Stimulated activated CD4-positive, alpha-beta T cell treated with anti-CD3 and anti-CD28 coated beads, TNF-alpha, amount 100 ng/mL, for 4 hours (primary cell): ENCODE results near the gene SETD3.
A peak's percentile ranks its signal among the peaks of the same experiment; 100 is the strongest.

Experiments
- DNase-seq, 3 experiments: peaks; one replicate each; pipeline ENCODE4 v3.0.0-alpha.2; 2020; ENCODE audit warnings: low read depth in 3 of 3

Gene SETD3

DNA sequence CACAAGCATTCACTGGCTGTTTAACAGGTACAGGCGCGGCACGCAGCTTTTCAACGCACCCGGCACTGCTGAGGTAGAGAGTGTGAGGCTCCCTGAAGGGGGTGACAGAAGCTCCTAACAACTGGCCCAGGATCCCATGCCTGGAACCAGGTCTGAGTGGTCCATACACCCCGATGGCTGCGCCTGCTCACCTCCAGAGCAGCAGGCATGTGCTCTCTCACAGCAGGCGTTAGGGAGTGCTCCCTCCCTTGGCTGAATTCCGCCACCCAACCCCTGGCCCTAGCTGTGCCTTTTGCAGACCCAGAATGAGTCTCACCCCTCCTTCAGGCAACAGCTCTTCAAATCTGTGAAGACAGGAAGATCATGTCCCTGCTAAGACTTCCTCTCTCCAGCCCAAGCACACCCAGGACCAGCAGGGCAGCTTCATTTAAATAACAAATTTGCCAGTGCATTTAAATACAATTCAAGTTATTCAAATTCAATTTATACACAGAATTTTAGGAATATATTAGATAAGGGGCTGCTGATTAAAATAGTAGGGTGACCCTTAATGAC, 86.0 kb downstream of the SETD3 start:
- DNase-seq = no peak

DNA sequence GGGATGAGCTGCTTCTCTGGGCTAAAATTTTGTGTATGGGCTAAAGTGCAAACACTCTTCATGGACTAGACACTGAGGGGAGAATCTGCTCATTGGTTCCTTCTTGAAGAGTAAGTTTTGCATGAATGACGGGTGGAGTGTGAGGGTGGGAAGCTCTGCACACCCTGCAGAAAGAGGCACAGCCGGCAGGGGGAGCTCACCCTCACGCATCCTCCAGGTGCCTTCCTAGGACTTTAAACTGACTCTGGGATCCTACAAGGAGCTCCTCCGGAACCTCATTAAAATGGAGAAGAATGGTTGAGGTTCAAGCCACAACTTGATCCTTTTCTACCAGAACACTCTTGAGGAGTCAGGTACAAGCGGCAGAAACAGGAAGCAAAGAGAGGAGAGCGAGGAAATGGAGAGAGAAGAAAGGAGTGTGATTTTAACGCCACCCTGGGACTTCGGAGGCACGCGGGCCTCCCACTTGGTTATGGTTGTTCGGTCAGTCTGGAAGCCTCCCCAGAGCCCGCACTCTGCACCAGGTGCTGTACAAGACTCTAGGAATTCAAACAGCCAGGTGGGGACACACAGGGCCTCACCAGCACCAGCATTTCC, 87.5 kb downstream of the SETD3 start:
- DNase-seq = no peak

DNA sequence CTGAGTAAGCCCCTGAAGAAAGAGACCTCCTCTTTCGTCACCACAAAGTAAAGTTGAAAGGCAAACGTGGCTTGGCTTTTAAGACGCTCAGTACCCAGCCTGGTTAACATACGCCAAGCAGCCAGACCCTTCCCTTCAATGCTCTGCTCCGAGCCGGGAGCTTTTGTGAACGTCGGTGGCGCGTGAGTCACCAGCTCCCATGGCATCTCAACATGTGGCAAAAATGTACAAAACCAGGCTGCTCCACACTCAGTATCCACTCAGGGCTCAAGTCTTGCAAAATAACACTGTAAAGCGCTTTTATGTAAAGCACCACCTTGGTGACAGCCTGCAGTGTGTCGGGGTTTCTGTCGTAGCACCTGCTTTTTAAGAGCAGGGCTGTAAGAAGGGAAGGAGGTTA, 89.0 kb downstream of the SETD3 start:
- no peak for DNase-seq

DNA sequence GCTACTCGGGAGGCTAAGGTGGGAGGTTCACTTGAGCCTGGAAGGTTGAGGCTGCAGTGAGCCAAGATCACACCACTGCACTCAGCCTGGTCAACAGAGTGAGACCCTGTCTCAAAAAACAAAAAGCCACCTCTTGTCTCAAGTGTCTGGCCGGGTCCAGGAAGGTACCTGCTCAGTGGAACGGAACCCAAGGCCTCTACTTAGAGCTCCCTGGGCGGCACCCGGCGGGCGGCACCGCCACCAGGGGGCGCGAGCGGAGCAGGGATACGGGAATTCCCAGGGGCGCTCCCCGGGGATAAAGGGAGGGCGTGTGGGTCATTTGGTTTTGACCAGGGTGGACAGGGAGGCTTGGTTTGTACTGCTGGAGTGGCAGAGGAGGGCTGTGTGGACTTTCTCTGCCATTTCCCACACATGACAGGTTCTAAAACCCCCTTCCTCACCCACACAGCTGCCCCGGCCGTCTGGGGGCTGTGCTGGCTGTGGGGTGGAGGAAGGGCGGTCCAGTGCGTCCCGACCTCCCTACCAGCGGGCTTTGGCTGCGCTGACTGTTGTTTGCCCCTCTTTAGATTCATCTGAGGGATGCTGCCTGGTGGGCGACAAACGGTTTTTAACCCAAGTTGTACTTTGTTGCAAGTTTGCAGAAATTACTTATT, 91.4 kb downstream of the SETD3 start:
- peak in 1 of 3 experiments; percentile 15 for DNase-seq

DNA sequence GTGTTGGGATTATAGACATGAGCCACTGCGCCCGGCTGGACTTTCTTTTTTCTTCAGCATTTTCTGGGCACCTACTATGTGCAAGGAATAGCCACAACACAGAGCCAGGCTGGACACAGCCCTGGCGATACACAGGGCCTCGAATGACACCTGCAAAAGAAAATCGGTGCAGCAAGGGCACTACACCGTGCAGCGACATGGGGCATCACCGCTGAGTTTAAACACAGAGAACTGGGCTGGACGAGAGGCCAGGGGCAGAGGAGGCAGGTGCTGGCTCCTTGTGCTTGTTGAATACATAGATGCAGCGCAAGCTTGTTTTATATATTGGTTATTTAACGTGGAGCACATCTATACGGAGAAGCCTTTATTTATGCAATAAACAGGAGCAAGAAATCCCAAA, 92.4 kb downstream of the SETD3 start:
- DNase-seq = no peak

DNA sequence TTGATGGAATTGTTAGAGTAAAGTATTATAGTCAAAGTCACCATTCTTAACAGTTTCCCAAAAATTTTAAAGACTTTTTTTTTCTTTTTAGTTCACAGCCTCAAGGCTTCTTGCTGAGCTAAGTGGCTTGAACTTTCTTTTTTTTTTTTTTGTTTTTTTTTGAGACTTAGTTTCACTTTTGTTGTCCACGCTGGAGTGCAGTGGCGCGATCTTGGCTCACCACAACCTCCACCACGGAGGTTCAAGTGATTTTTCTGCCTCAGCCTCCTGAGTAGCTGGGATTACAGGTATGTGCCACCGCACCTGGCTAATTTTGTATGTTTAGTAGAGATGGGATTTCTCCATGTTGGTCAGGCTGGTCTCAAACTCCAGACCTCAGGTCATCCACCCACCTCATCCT, 92.8 kb downstream of the SETD3 start:
- no peak for DNase-seq

DNA sequence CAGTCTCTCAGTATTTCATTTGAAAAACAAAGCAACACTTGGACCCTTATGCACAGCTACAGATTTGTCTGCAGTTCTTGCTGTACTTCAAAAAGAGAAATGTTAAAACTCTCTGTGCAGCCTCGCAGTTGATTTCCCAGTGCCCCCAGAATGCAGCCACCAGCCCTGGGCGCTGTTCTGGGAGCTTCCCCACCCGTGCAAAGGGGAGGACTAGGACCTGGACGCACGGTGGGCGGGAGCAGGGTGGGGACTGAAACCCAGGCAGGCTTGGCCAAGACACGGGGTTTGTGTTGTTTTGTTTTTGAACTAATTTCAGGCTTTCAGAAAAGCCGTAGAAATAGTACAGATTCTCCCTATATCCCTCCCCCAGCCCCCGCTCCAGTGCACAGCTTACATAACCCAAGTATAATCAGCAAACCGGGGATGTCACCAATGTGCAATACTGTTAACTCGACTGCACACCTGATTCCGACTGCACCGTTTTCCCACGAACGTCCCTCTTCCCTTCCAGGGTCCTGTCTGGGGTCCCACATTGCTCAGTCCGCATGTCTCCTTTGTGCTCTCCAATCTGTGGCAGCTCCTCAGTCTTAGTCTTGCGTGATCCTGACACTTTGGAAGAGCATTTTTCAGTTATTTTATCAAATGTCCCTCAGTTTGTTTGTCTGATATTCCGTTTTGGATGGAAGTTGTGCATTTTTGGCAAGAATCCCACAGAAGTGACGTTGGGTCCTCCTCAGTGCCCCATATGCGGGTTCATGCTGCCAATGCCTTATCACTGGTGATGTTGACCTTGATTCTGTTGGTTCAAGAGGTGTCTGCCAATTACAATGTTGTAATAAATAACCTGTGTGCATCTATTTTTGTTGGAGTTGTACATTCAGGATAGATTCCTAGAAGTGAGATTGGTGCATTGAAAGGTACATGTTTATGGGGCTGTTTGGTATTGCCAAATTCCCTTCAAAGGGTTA, 95.9 kb downstream of the SETD3 start:
- no peak for DNase-seq

DNA sequence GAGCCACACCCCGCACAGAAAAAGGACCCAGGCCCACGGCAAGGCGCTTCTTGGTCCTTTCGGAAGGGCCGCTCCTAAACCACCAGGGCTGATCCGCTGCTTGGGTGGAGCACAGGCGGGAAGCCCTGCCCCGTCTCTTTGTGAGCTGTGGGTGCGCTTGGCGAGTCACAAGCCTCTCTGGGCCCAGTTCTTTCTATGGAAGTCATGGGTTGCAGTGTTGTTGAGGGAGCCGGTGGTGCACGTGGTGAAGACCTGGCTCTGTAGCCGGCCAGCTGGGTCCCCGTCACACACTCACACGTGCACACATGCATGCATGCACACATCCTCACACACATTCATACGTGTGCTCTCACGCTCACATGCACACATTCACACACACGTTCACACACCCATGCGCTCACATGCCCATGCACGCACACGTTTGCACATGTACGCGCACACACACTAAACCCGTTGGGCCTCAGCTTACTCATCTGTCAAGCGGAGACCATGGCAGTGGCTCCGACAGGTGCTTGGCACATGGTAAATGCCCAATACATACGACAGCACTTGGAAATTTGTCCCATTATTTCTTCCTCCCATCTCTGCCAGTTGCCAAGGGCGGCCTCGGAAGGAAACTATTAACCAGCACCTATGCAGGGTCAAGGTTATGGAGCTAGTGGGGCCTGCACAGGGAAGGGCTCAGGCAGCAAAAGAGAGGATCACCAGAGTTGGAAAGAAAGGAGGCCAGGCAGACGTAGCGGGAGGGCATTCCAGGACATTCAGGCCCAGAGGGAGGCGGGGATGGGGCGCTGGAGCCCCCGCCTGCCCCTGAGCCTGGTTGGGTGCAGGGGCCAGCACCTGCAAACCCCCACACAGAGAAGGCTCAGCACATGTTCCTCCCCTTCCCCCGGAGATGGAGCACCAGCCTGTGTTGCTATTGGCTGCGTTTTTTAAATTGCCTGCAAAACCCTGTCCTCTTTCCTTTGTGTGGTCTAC, 96.9 kb downstream of the SETD3 start:
- DNase-seq = no peak

DNA sequence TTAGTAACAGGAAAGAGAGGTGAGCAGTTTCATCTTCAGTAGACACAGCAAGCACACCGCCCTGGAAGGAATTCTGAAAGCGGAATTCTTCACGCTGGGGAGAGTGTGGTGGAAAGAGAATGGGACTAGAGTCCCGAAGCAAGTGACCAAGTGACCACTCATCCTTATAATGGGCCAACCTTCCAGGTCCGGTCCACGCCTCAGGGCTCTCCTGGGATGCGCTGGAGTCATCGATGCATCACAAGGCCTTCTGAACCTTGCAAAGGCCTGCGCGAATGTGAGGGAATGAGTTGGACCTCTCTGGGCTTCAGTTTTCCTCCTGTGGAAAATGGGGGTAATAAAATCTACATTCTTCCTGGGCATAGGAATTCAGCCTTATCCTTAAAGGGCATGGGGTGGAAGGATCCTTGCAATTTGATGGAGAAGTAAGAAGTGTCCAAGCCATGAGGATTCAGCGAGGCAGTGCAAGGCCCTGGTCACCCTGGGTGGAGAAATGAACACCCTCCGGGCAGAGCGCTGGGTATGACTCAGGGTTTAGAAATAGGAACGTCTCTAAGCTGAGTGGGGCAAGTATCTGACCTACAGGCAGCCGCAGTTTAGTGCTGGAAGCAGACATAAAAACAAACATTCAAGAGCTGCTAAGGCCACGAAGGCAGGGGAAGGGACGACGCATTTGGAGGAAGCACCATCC, 97.7 kb downstream of the SETD3 start:
- no peak for DNase-seq

DNA sequence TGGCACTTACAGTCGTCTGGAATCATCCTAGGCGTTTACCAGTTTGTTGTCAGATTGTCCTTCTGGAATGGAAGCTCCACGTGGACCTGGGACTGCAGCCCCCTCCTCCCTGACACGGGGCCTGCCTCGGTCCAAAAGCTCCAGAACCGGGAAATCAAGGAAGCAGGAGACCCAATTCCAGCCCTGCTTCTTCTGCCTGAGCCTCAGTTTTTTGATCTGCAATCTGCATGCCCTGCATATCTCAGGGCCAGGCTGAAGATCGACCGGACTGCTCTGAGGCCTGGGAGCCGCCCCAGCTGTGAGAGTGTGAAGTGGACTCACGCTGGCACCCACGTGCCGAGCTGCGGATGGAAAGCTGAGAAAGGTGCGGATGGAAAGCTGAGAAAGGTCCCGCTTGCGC, 98.6 kb downstream of the SETD3 start:
- no peak for DNase-seq

DNA sequence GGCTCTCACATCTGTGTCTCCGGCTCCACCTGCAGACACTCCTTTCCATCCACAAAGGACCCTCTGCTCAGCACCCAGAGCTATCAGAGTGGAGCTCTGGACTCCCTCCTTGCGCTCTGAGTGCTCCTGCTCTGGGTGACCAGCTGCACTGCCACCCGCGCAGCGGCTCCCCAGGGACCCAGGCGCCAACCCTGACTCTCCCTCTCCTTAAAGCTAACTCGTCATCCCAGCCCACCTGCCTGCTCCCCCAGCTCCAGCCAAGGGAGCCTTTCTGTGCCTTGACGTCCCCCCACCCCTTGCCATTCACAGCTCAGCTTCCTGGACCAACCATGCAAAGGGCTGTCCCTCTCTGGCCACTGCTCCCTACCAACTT, 99.0 kb downstream of the SETD3 start:
- no peak for DNase-seq

DNA sequence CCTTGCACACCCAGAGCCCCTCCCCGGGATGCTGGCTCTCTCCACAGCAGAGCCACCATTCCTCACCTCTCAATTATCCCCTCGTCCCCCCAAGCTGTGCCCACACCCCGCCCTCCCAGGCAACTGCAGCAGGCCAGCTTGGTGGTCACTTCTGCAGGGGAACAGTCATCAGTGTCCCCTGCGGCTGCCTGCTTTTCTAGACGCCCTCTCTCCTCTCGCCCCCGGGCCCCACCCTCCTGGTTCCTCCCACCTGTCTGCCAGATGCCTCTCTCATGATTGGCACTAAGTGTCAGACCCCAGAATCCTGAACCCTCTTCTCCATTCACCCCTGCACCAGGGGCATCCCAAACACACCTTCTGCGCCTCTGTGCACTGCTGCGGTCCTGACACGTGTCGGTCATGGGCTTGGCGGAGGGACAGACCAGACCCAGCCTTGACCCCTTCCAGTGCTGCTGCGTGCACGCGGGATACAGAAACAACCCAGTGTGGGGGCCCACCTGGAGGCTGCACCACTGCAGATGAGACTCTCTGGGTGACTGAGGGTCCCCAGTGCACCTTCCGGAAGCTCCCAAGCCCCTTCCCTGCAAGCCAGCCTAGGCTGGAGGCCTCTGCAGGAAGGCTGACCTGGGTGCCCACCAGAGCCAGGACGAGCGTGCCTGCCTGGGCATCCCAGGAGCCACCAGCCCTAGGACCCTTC, 99.5 kb downstream of the SETD3 start:
- no peak for DNase-seq

DNA sequence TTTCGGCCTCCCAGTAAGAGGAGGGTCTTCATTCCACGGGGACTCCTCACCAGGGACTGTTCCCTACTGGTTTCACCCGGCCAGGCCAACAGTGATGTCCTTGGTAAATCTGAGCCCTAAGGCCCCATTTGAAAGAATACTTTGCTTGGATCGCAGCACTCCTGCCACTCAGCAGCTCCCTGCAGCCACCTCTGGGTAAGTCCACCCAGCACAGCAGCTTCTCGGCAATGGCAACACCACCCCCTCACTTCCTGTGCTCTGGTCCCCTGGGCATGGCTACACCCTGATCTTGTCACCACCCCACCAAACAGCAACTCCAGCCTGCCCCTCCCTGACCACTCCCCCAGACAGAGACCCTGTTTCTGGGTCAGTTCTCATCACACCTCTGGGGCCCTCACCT, 100.3 kb downstream of the SETD3 start:
- no peak for DNase-seq

DNA sequence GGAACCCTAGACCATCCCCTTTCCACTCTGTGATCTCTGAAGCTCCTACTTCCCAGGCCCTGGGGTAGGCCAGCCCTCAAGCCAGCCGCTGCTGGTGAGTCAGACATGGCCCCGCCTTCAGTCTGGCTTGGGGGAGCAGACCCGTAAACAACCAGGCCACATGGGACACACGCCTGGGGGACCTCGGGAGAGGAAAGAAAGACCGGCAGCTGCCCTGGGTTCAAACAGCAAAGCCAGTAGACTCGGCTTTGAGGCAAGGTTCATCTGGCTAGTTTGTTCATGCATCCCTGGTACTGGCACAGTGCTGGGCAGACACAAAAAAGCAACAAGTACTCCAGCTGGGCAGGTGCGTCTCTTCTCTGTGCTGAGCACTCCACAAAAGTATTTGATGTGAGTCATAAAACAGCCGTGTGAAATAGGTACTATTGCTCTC, 101.9 kb downstream of the SETD3 start:
- DNase-seq = no peak

DNA sequence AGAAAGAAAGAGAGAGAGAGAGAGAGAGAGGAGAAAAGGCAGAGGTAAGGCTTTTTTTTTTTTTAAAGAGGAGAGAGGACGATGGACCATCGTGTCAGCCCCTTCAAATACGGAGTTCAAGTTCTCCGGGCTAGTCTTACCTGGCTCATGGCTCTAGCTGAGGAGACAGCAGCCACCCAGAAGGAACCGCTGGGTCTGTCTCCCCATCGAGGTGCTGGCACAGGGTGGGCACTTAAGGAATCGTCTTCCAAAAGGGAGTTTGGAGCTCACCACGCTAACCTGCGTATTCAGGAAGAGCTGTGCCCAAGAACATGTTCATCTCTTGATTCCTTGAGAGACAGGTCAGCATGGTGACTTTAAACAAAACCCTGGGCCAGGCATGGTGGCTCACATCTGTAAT, 102.7 kb downstream of the SETD3 start:
- no peak for DNase-seq

DNA sequence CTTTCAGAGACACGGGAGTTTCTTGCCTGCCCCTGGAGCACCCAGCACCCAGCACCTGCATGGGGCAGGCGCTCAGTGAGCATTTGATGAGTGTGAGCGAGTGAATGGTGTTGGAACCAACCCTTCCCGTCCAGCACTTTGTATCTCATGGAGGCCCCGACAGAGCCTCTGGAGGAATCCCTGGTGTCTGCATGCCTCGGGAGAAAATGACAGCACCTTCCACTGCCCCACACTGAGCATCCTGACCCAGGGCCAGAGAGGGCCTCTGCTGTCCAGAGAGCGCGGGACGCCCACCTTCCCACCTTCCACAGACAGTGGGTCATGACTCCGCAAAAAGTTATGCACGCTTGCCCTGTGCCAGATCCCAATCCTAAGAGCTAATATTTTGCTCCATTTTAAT, 105.7 kb downstream of the SETD3 start:
- DNase-seq = no peak

DNA sequence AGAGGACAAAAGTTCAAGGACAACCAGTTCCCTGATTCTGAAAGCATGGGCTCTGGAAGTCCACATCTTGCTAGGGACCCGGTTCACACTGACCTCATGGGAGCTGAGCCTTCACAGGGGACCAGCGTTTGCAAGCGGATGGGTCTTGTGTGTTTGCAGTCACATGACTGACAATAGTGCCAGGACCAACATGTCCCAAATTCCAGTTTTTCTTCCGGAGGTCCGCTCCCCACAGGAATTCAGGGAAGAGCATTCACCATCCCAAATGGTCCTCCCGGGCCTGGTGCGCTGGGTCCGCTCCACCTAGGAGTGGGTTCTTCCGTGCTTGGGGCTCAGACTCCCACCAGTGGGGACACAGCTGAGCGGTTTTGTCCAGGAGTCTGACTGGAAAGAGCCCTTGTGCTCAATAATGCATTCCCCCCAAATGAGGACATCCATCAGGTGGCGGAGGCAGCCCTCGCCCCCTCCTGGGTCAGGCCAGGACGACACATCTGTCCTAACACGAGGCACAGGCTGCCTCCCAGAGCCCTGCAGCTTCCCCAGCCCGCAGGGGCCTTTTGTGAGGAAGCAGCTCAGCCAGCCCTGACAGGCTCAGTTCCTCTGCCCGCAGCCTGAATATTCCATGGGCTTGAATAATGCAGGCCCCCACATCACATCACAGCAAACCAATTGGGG, 116.9 kb downstream of the SETD3 start:
- DNase-seq = no peak

DNA sequence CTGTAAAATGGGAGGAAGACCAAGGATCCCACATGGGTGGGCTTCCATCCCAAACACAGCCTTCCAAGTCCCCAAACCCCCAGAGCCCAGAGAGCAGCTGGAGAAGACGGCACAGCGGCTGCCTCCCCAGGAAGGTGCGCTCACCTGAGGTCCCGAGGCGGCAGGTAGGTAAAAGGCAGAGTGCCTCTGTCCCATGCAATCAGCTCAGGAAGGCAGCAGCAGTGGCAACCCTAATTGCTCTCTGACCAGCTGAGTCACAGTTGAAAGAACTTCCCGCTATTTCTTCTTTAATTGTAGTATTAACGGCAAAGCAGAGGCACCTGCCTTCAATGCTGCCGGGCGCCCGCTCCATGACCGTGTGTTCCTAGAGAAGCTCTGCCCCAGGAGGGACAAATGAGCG, 117.6 kb downstream of the SETD3 start:
- no peak for DNase-seq

DNA sequence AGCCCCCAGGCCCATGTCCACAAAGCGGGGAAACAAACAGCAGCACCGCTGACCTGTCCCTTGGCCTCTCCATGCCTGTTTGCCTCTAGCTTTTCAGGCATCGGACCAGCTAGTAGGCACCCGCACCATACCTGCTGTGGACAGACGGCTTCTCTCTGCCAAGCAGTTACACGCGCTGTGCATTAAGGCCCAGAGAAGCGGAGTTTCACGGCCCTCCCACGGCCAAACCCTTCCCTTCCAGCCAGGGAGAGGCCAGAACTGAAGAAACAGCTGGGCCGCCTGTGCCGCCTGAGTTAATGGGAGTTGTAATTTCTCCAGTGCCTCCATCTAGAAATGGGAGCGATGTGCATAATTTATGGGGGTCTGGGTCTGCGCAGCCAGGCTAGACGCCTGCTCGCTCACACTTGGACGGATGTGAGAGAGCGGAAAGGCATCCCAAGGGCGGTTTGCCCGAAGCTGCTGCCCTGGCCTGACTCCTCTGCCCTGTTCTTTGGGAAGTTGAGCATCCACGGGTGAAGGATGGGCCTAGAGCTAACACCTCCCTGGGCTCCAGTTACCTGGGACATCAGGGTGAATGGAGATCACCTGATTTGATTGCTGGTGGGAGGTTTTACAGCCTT, 119.0 kb downstream of the SETD3 start:
- DNase-seq = no peak
